ENCODE results near the gene STARD8.
"Not testable (repeated sequence)": the region's sequence is repeated elsewhere in the genome, so short reads cannot be mapped to it uniquely, and the experiment has no call there.

The STARD8 gene

GRCh38 chrX:68683580-68683979, 36.1 kb downstream of the STARD8 start:
- DNase-seq (ENCODE audit: low read depth): no peak
- TF ChIP-seq, protein P1, sequence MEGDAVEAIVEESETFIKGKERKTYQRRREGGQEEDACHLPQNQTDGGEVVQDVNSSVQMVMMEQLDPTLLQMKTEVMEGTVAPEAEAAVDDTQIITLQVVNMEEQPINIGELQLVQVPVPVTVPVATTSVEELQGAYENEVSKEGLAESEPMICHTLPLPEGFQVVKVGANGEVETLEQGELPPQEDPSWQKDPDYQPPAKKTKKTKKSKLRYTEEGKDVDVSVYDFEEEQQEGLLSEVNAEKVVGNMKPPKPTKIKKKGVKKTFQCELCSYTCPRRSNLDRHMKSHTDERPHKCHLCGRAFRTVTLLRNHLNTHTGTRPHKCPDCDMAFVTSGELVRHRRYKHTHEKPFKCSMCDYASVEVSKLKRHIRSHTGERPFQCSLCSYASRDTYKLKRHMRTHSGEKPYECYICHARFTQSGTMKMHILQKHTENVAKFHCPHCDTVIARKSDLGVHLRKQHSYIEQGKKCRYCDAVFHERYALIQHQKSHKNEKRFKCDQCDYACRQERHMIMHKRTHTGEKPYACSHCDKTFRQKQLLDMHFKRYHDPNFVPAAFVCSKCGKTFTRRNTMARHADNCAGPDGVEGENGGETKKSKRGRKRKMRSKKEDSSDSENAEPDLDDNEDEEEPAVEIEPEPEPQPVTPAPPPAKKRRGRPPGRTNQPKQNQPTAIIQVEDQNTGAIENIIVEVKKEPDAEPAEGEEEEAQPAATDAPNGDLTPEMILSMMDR (conservative IDR thresholded peaks at IDR 0.05; ENCODE audit: low read depth, low read length): no peak
- no peak overlapping the region for H3K4me3 ChIP-seq (ENCODE audit: low read length)

- H3K4me3 ChIP-seq (ENCODE audit: low read length): no peak overlapping the region
- DNase-seq (ENCODE audit: low read depth): no peak
- TF ChIP-seq, protein P1 (conservative IDR thresholded peaks at IDR 0.05; ENCODE audit: low read depth, low read length): no peak
Observed at GRCh38 chrX:68684291-68684918, 36.9 kb downstream of the STARD8 start.

DNA sequence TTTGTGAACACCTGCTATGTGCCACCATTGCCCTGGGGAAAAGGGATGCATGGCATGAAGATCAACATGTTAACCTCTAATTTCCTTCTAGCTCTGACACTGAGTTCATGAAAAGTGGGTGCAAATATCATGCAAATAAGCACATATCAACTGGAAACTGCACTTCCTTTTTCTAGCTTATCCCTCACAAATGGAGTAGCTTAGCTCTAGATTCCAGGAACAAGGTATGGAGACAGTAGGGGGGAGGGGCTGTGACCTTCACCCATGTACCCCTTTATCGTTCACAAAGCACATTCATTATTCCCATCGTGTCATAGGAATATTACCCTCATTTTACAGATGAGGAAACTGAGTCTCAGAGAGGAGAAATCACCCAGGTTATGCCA, 37.4 kb downstream of the STARD8 start:
- H3K4me3 ChIP-seq (ENCODE audit: low read length): no peak overlapping the region
- DNase-seq (ENCODE audit: low read depth): no peak
- TF ChIP-seq, protein P1 (conservative IDR thresholded peaks at IDR 0.05; ENCODE audit: low read depth, low read length): no peak

GRCh38 chrX:68685685-68686084, 38.2 kb downstream of the STARD8 start:
- TF ChIP-seq, protein P1 (conservative IDR thresholded peaks at IDR 0.05; ENCODE audit: low read depth, low read length): no peak
- no peak overlapping the region for H3K4me3 ChIP-seq (ENCODE audit: low read length)
- DNase-seq (ENCODE audit: low read depth): no peak

- DNase-seq (ENCODE audit: low read depth): no peak
- H3K4me3 ChIP-seq (ENCODE audit: low read length): peak overlapping the region; percentile 32
- TF ChIP-seq, protein P1 (conservative IDR thresholded peaks at IDR 0.05; ENCODE audit: low read depth, low read length): no peak
Observed at GRCh38 chrX:68686097-68686977, 38.9 kb downstream of the STARD8 start.

DNA sequence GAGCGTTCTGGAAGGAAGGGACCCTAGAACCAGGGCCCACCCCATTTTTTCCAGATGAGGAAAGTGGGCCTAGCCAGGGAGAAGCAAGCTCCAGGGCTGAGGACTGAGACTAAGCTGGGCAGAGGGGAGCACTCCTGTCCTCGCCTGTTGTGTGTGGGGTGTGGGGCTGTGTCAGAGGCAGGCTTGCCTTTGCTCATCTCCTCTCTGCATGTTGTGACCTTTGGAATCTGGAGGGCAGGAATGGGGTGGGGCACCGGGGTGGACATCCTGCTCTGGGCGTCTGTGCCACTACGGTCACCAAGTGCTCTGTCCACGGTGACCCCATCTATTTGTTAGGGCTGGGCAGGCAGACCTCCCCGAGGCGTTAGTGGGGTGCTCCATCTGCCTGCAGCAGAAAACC, 41.5 kb downstream of the STARD8 start:
- not testable (repeated sequence) for DNase-seq (ENCODE audit: low read depth); H3K4me3 ChIP-seq (ENCODE audit: low read length)

GRCh38 chrX:68690936-68691501, 43.6 kb downstream of the STARD8 start:
- no peak for DNase-seq (ENCODE audit: low read depth)
- no peak overlapping the region for H3K4me3 ChIP-seq (ENCODE audit: low read length)
- TF ChIP-seq, protein P1 (conservative IDR thresholded peaks at IDR 0.05; ENCODE audit: low read depth, low read length): no peak
